Left lung (tissue), 10 donors: Measurements from ENCODE around the gene GMDS. TPM values are rescaled to one million over a fixed set of nuclear protein-coding genes. Genes with fewer than 3 reads are reported as not detected.

Source experiments
- ATAC-seq: fragments of 200-7000 bp; cut with Tn5 transposase; one replicate; pipeline ENCODE4 v1.9.1; 2020; ENCODE audit warnings: moderate library complexity
- DNase-seq, 4 donors: peaks; one replicate each; pipeline ENCODE4 v3.0.0-alpha.2; 2013 to 2020
- H3K27ac ChIP-seq, 2 donors: fragments of 200-600 bp; sonication (generic) in 1 of 2; one replicate each; pipeline versions ENCODE4 v1.5.0 to v1.8.0; 2020 to 2021
- H3K27me3 ChIP-seq, 2 donors: fragments of 200-600 bp; sonication (generic) in 1 of 2; one replicate each; pipeline versions ENCODE4 v1.5.0 to v1.8.0; 2020 to 2021
- H3K36me3 ChIP-seq, 2 donors: fragments of 200-600 bp; sonication (generic) in 1 of 2; one replicate each; pipeline versions ENCODE4 v1.5.0 to v1.8.0; 2020 to 2021
- H3K4me1 ChIP-seq, 2 donors: fragments of 200-600 bp; one replicate each; pipeline ENCODE4 v1.8.0; 2021
- H3K4me3 ChIP-seq, 2 donors: fragments of 200-600 bp; sonication (generic) in 1 of 2; one replicate each; pipeline versions ENCODE4 v1.5.0 to v1.8.0; 2020 to 2021; ENCODE audit warnings: mild to moderate bottlenecking in 1 of 2
- H3K9me3 ChIP-seq, 2 donors: fragments of 200-600 bp; sonication (generic) in 1 of 2; one replicate each; pipeline versions ENCODE4 v1.5.0 to v1.8.0; 2020 to 2021
- intact Hi-C, 2 donors: fragments of 100-400 bp; cut with DNase I; formaldehyde crosslinking; loops; one replicate each; pipeline versions ENCODE4 v1.11.2 to v1.14.2; 2022
- polyA plus RNA-seq, 6 donors: library from polyadenylated mRNA; unstranded; fragments of 120-200 nt; gene quantifications; one replicate each; pipeline ENCODE4 v1.2.1, GENCODE V29; 2013; ENCODE audit not compliant: insufficient read length in 6 of 6
- total RNA-seq, 2 donors: library from RNA; stranded (reverse); fragmentation: NEBNext Ultra II Directional; extraction: Animal tissue kit (Norgen Biotek cat#: 25700); gene quantifications; one replicate each; pipeline ENCODE4 v1.2.1, GENCODE V29; 2021
- TF ChIP-seq, protein P1 (sequence below), 2 donors: fragments of 200-600 bp; sonication (generic) in 1 of 2; IDR thresholded peaks; one replicate each; pipeline versions ENCODE4 v1.5.0 to v1.8.0; 2021; ENCODE audit warnings: antibody characterized with exemption in 2 of 2
- donor health status: DM: no; HTN: yes; CAD: no.
- donor health status: DM: no; HTN: no; CAD: no.

The GMDS gene
- total and polyA plus RNA-seq, 8 donors, result 16.5 to 25.4 (median 21.2) TPM

DNA sequence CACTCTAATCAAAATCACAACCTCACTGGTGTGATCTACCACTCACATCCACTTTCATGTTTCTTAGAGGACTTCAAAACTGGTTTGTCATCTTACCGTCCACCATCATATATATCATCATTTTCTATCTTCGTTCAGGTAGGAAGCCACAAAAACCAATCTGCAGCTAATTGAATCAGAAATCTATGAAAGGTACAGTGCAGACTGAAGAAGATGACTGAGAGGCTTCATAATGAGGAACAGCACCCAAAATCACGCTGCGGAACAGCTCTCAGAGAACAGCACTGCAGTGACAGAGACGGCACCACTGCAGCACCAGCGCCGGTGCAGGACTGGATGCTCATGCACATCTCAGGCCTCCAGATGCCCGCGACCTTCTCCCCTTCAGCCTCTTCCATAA, 13.0 kb downstream of the GMDS start:
- intact Hi-C loops, result no loop called here
- Histone ChIP-seq H3K27ac (no peak overlapping the region), H3K4me3 (no peak overlapping the region), H3K36me3 (no peaks in the 10 kb centered on the region), H3K4me1 (no peaks in the 10 kb centered on the region), H3K27me3 (no peaks in the 10 kb centered on the region), H3K9me3 (no peaks in the 10 kb centered on the region)
- DNase-seq (no peak), ATAC-seq (no peak)
- TF ChIP-seq, protein P1, sequence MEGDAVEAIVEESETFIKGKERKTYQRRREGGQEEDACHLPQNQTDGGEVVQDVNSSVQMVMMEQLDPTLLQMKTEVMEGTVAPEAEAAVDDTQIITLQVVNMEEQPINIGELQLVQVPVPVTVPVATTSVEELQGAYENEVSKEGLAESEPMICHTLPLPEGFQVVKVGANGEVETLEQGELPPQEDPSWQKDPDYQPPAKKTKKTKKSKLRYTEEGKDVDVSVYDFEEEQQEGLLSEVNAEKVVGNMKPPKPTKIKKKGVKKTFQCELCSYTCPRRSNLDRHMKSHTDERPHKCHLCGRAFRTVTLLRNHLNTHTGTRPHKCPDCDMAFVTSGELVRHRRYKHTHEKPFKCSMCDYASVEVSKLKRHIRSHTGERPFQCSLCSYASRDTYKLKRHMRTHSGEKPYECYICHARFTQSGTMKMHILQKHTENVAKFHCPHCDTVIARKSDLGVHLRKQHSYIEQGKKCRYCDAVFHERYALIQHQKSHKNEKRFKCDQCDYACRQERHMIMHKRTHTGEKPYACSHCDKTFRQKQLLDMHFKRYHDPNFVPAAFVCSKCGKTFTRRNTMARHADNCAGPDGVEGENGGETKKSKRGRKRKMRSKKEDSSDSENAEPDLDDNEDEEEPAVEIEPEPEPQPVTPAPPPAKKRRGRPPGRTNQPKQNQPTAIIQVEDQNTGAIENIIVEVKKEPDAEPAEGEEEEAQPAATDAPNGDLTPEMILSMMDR (IDR thresholded peaks at IDR 0.05), result no peak

DNA sequence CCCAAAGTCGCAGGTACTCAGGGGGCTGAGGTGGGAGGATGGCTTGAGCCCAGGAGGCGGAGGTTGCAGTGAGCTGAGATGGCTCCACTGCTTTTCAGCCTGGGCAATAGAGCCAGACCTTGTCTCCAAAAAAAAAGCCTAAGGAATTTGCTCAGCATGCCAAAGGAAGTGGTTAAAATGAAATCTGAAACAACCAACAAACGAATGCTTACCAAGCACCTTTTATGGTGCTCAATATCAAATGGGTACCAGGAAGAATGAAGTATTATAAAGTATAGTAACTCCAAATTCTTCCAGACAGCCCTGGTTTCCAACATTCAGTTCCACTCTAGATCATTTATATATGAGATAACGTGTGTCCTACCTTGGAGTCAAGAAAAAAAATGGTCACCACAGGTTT, 14.0 kb downstream of the GMDS start:
- H3K4me3 ChIP-seq, result no peak overlapping the region
- no peaks in the 10 kb centered on the region for H3K9me3 ChIP-seq
- no peak overlapping the region for H3K27ac ChIP-seq
- ATAC-seq, result no peak
- intact Hi-C loops, result no loop called here
- H3K36me3 ChIP-seq, result no peaks in the 10 kb centered on the region
- H3K27me3 ChIP-seq, result no peaks in the 10 kb centered on the region
- TF ChIP-seq, protein P1 (IDR thresholded peaks at IDR 0.05), result no peak
- DNase-seq, result no peak
- H3K4me1 ChIP-seq, result no peaks in the 10 kb centered on the region

DNA sequence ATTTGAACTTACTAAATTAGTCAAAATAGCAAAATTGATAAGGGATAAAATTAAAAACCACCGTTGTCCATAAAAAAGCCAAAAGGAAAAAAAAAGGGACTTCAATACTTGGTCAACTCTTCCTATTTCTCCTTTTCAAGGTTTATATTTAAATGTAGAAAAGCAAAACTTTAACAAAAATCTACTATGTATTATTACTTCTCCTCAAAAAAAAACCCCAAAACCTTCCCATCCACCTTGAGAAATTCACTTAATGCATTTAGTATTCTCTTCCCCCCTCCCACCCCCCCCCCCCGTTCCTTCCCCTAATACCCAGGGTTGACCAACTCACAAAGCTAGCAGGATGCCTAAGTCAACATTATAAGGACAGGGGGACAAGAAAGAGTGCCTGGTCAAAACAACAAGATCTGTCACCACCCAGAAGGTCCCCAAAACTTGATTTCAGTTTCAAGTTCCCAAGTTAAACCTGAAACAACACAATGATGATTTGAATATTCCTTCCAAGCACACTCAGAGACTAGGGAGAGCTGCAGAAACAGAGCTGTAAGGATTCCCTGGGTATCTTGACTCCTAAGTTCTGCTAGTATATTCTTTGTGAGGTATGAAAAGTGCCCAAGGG, 14.6 kb downstream of the GMDS start:
- TF ChIP-seq, protein P1 (IDR thresholded peaks at IDR 0.05), result no peak
- H3K4me3 ChIP-seq, result no peak overlapping the region
- DNase-seq (no peak), ATAC-seq (no peak)
- intact Hi-C loops, result no loop called here
- no peaks in the 10 kb centered on the region for H3K9me3 ChIP-seq
- no peaks in the 10 kb centered on the region for H3K4me1 ChIP-seq
- H3K27me3 ChIP-seq, result no peaks in the 10 kb centered on the region
- no peaks in the 10 kb centered on the region for H3K36me3 ChIP-seq
- no peak overlapping the region for H3K27ac ChIP-seq

GRCh38 chr6:2229742-2230141, 15.7 kb downstream of the GMDS start:
- TF ChIP-seq, protein P1 (IDR thresholded peaks at IDR 0.05), result no peak
- intact Hi-C loops, result no loop called here
- no peak overlapping the region for H3K27ac ChIP-seq
- H3K36me3 ChIP-seq, result no peaks in the 10 kb centered on the region
- H3K4me1 ChIP-seq, result no peaks in the 10 kb centered on the region
- no peak overlapping the region for H3K4me3 ChIP-seq
- DNase-seq (no peak), ATAC-seq (no peak)
- H3K27me3 ChIP-seq, result no peaks in the 10 kb centered on the region
- H3K9me3 ChIP-seq, result no peaks in the 10 kb centered on the region

- no peaks in the 10 kb centered on the region for H3K27me3 ChIP-seq
- TF ChIP-seq, protein P1 (IDR thresholded peaks at IDR 0.05), result no peak
- H3K27ac ChIP-seq, result no peak overlapping the region
- intact Hi-C loops, result no loop called here
- no peak overlapping the region for H3K4me3 ChIP-seq
- no peaks in the 10 kb centered on the region for H3K9me3 ChIP-seq
- no peaks in the 10 kb centered on the region for H3K4me1 ChIP-seq
- ATAC-seq, result no peak
- no peak for DNase-seq
- H3K36me3 ChIP-seq, result no peaks in the 10 kb centered on the region
Measured at GRCh38 chr6:2229039-2229438, 16.4 kb downstream of the GMDS start.
